Medulla oblongata (tissue), 1 donor: Measurements from ENCODE around the gene PLLP.
"Not testable (repeated sequence)": the region's sequence is repeated elsewhere in the genome, so short reads cannot be mapped to it uniquely, and the experiment has no call there.

Experiments used
- DNase-seq: peaks from one replicate; pipeline ENCODE4 v3.0.0-alpha.2; 2015; ENCODE audit errors: extremely low spot score

Gene PLLP

GRCh38 chr16:57303021-57303909, 18.8 kb upstream of the PLLP start:
- DNase-seq: no peak

GRCh38 chr16:57301126-57301817, 16.8 kb upstream of the PLLP start:
- no peak for DNase-seq

- peak; percentile 100 for DNase-seq
Observed at GRCh38 chr16:57300387-57301125, 16.1 kb upstream of the PLLP start.

GRCh38 chr16:57299719-57300386, 15.4 kb upstream of the PLLP start:
- DNase-seq: peak; percentile 97

- DNase-seq: no peak
Observed at GRCh38 chr16:57299009-57299718, 14.7 kb upstream of the PLLP start.

- DNase-seq: no peak
Observed at GRCh38 chr16:57297856-57298255, 13.4 kb upstream of the PLLP start.

- peak; percentile 85 for DNase-seq
Observed at GRCh38 chr16:57289391-57290257, 5.2 kb upstream of the PLLP start.

GRCh38 chr16:57285379-57285778, 907 bp upstream of the PLLP start:
- no peak for DNase-seq

- no peak for DNase-seq
Observed at GRCh38 chr16:57284952-57285363, 486 bp upstream of the PLLP start.

- no peak for DNase-seq
Observed at GRCh38 chr16:57283959-57284208, 588 bp downstream of the PLLP start.

GRCh38 chr16:57283214-57283958, 1.1 kb downstream of the PLLP start:
- DNase-seq: no peak

GRCh38 chr16:57282510-57283213, 1.8 kb downstream of the PLLP start:
- no peak for DNase-seq

- DNase-seq: no peak
Observed at GRCh38 chr16:57281791-57282190, 2.7 kb downstream of the PLLP start.

GRCh38 chr16:57279780-57280638, 4.5 kb downstream of the PLLP start:
- no peak for DNase-seq

GRCh38 chr16:57278494-57278893, 6.0 kb downstream of the PLLP start:
- DNase-seq: peak; percentile 79

GRCh38 chr16:57277586-57277985, 6.9 kb downstream of the PLLP start:
- DNase-seq: peak; percentile 2

- peak; percentile 52 for DNase-seq
Observed at GRCh38 chr16:57276596-57276995, 7.9 kb downstream of the PLLP start.

- DNase-seq: not testable (repeated sequence)
Observed at GRCh38 chr16:57275946-57276345, 8.5 kb downstream of the PLLP start.
